ENCODE data around the gene SMYD5. TPM values are rescaled to one million over a fixed set of nuclear protein-coding genes. Genes with fewer than 3 reads are reported as not detected.

SMYD5 gene
- total RNA-seq, 1 donor: 17.4 TPM

GRCh38 chr2:73172963-73173362 is 41.1 kb upstream of the SMYD5 start:
- Histone ChIP-seq H3K4me2 (ENCODE audit: insufficient read depth, low read length) (no peak overlapping the region), H3K79me2 (ENCODE audit: insufficient read depth, low read length) (no peaks in the 10 kb centered on the region), H3K27ac (ENCODE audit: low read depth, low read length) (no peak overlapping the region), H3K27me3 (ENCODE audit: insufficient read depth, low read length) (peaks cover 13% of the 10 kb centered on the region), H4K20me1 (ENCODE audit: insufficient read depth, low read length) (no peaks in the 10 kb centered on the region), H3K4me3 (ENCODE audit: insufficient read depth, low read length) (no peak overlapping the region), H3K36me3 (ENCODE audit: insufficient read depth, low read length) (no peaks in the 10 kb centered on the region), H2AFZ (ENCODE audit: low read length) (no peak overlapping the region), H3K9me3 (ENCODE audit: low read depth, low read length) (no peaks in the 10 kb centered on the region), H3K4me1 (ENCODE audit: insufficient read depth, low read length) (peaks cover 19% of the 10 kb centered on the region)
- DNase-seq (ENCODE audit: insufficient read length, low spot score, missing footprints): no peak
- no peak for TF ChIP-seq CTCF (IDR thresholded peaks at IDR 0.05; ENCODE audit: extremely low read depth, low read depth, low read length)

GRCh38 chr2:73173781-73174180 is 40.3 kb upstream of the SMYD5 start:
- Histone ChIP-seq H3K27me3 (ENCODE audit: insufficient read depth, low read length) (peaks cover 20% of the 10 kb centered on the region), H3K36me3 (ENCODE audit: insufficient read depth, low read length) (no peaks in the 10 kb centered on the region)

DNA sequence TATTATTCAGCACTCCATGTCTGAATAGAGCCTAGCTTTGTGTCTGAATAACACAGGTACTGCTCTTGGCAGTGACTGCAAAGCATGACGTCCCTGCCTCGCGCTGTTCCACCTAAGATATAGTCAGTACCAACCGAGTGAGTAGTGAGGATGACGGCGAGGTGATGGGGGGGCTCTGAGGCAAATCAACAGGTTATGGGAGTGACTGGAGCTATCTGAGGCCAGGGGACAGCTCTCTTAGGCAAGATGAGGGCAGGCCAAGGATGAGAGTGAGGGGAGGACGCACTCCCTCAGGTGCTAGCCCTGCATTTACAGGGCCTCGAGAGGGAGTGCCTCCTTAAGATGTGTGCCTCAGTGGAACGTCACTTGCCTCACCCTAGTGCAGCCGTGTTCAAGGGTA is 39.8 kb upstream of the SMYD5 start:
- Histone ChIP-seq H3K9me3 (ENCODE audit: low read depth, low read length) (no peaks in the 10 kb centered on the region), H3K79me2 (ENCODE audit: insufficient read depth, low read length) (no peaks in the 10 kb centered on the region), H3K27ac (ENCODE audit: low read depth, low read length) (no peak overlapping the region), H3K4me1 (ENCODE audit: insufficient read depth, low read length) (peaks cover 19% of the 10 kb centered on the region), H3K4me2 (ENCODE audit: insufficient read depth, low read length) (no peak overlapping the region), H3K36me3 (ENCODE audit: insufficient read depth, low read length) (no peaks in the 10 kb centered on the region), H3K4me3 (ENCODE audit: insufficient read depth, low read length) (no peak overlapping the region), H4K20me1 (ENCODE audit: insufficient read depth, low read length) (no peaks in the 10 kb centered on the region), H3K27me3 (ENCODE audit: insufficient read depth, low read length) (peaks cover 21% of the 10 kb centered on the region), H2AFZ (ENCODE audit: low read length) (no peak overlapping the region)
- no peak for TF ChIP-seq CTCF (IDR thresholded peaks at IDR 0.05; ENCODE audit: extremely low read depth, low read depth, low read length)
- DNase-seq (ENCODE audit: insufficient read length, low spot score, missing footprints): no peak

More at GRCh38 chr2:73173781-73174180, 40.3 kb upstream of the SMYD5 start:
- no peak overlapping the region for H3K27ac ChIP-seq (ENCODE audit: low read depth, low read length)
- no peak overlapping the region for H2AFZ ChIP-seq (ENCODE audit: low read length)
- no peak for TF ChIP-seq CTCF (IDR thresholded peaks at IDR 0.05; ENCODE audit: extremely low read depth, low read depth, low read length)
- peaks cover 19% of the 10 kb centered on the region for H3K4me1 ChIP-seq (ENCODE audit: insufficient read depth, low read length)
- no peaks in the 10 kb centered on the region for H3K9me3 ChIP-seq (ENCODE audit: low read depth, low read length)
- no peaks in the 10 kb centered on the region for H3K79me2 ChIP-seq (ENCODE audit: insufficient read depth, low read length)
- H3K4me2 ChIP-seq (ENCODE audit: insufficient read depth, low read length): no peak overlapping the region
- H3K4me3 ChIP-seq (ENCODE audit: insufficient read depth, low read length): no peak overlapping the region
- no peaks in the 10 kb centered on the region for H4K20me1 ChIP-seq (ENCODE audit: insufficient read depth, low read length)
- DNase-seq (ENCODE audit: insufficient read length, low spot score, missing footprints): no peak

- Histone ChIP-seq H2AFZ (ENCODE audit: low read length) (peak overlapping the region; percentile 41), H3K4me3 (ENCODE audit: insufficient read depth, low read length) (peak overlapping the region; percentile 80), H3K79me2 (ENCODE audit: insufficient read depth, low read length) (no peaks in the 10 kb centered on the region), H3K4me1 (ENCODE audit: insufficient read depth, low read length) (peaks cover 19% of the 10 kb centered on the region), H4K20me1 (ENCODE audit: insufficient read depth, low read length) (no peaks in the 10 kb centered on the region), H3K9me3 (ENCODE audit: low read depth, low read length) (no peaks in the 10 kb centered on the region), H3K27me3 (ENCODE audit: insufficient read depth, low read length) (peaks cover 28% of the 10 kb centered on the region), H3K27ac (ENCODE audit: low read depth, low read length) (no peak overlapping the region), H3K4me2 (ENCODE audit: insufficient read depth, low read length) (peak overlapping the region; percentile 91), H3K36me3 (ENCODE audit: insufficient read depth, low read length) (no peaks in the 10 kb centered on the region)
- TF ChIP-seq CTCF (IDR thresholded peaks at IDR 0.05; ENCODE audit: extremely low read depth, low read depth, low read length): no peak
- DNase-seq (ENCODE audit: insufficient read length, low spot score, missing footprints): no peak
Measured at GRCh38 chr2:73174941-73175662, 38.9 kb upstream of the SMYD5 start.
